ENCODE results near the gene MGAT4C.

MGAT4C gene

DNA sequence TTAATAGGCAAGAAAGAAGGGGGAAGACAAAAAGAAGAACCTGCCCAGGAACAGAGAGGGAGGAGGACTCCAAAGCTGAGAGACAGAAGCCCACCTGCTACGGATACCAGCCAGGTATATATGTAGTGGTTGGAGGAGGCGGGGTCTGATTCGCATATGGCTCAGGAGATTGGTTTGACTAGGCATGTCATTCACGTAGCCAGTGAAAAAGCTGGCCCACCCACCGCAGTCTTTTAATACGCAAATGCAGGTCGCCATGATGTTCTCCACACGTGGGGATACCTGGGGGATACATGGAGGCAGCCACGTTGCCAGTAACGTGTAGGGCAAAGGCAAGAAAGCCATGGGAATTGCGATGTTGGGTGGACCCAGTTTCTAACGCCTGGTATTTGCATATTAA lies 308.9 kb downstream of the MGAT4C start:
- H3K4me3 ChIP-seq (ENCODE audit: low read depth, low read length) = no peak overlapping the region
- DNase-seq (ENCODE audit: low read depth) = no peak
- TF ChIP-seq, protein P1, sequence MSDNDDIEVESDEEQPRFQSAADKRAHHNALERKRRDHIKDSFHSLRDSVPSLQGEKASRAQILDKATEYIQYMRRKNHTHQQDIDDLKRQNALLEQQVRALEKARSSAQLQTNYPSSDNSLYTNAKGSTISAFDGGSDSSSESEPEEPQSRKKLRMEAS (IDR thresholded peaks at IDR 0.05; ENCODE audit: low read depth, low read length) = no peak
- TF ChIP-seq POLR2A (IDR thresholded peaks at IDR 0.05; ENCODE audit: extremely low read depth, insufficient read length) = no peak
- TF ChIP-seq MYC (IDR thresholded peaks at IDR 0.05; ENCODE audit: low read depth, low read length) = no peak
- TF ChIP-seq, protein P2, sequence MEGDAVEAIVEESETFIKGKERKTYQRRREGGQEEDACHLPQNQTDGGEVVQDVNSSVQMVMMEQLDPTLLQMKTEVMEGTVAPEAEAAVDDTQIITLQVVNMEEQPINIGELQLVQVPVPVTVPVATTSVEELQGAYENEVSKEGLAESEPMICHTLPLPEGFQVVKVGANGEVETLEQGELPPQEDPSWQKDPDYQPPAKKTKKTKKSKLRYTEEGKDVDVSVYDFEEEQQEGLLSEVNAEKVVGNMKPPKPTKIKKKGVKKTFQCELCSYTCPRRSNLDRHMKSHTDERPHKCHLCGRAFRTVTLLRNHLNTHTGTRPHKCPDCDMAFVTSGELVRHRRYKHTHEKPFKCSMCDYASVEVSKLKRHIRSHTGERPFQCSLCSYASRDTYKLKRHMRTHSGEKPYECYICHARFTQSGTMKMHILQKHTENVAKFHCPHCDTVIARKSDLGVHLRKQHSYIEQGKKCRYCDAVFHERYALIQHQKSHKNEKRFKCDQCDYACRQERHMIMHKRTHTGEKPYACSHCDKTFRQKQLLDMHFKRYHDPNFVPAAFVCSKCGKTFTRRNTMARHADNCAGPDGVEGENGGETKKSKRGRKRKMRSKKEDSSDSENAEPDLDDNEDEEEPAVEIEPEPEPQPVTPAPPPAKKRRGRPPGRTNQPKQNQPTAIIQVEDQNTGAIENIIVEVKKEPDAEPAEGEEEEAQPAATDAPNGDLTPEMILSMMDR (IDR thresholded peaks at IDR 0.05; ENCODE audit: low read depth, low read length) = no peak

DNA sequence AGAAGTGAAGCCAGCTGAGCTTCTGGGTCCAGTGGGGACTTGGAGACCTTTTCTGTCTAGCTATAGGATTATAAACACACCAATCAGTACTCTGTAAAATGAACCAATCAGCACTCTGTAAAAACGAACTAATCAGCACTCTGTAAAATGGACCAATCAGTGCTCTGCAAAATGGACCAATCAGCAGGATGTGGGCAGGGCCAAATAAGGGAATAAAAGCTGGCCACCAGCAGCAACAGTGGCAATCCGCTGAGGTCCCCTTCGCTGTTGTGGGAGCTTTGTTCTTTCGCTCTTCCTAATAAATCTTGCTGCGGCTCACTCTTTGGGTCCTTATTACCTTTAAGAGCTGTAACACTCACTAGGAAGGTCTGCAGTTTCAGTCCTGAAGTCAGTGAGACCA lies 309.8 kb downstream of the MGAT4C start:
- no peak for DNase-seq (ENCODE audit: low read depth)
- no peak overlapping the region for H3K4me3 ChIP-seq (ENCODE audit: low read depth, low read length)
- TF ChIP-seq, protein P1 (IDR thresholded peaks at IDR 0.05; ENCODE audit: low read depth, low read length) = no peak
- no peak for TF ChIP-seq MYC (IDR thresholded peaks at IDR 0.05; ENCODE audit: low read depth, low read length)
- TF ChIP-seq, protein P2 (IDR thresholded peaks at IDR 0.05; ENCODE audit: low read depth, low read length) = no peak
- no peak for TF ChIP-seq POLR2A (IDR thresholded peaks at IDR 0.05; ENCODE audit: extremely low read depth, insufficient read length)

DNA sequence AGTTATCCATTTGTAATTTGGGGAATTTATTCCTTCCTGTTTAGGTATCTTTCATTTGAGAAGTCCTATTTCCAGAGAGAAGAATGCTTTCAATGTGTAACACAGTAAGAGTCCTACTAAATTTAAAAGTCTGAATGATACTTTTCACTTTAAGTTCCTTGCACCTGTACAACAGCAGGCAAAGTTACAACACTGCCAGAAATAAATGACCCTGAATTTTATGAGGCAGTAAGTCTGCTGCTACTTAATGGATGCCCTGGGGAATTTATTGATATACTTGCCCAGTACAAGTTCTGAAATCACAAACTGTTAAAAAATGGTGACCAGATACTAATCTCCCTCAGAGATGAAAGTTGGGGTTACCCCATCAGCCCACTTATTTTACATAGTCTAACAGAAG lies 329.0 kb downstream of the MGAT4C start:
- H3K4me3 ChIP-seq (ENCODE audit: low read depth, low read length) = no peak overlapping the region
- TF ChIP-seq, protein P2 (IDR thresholded peaks at IDR 0.05; ENCODE audit: low read depth, low read length) = no peak
- TF ChIP-seq MYC (IDR thresholded peaks at IDR 0.05; ENCODE audit: low read depth, low read length) (no peak), POLR2A (IDR thresholded peaks at IDR 0.05; ENCODE audit: extremely low read depth, insufficient read length) (no peak)
- TF ChIP-seq, protein P1 (IDR thresholded peaks at IDR 0.05; ENCODE audit: low read depth, low read length) = no peak
- no peak for DNase-seq (ENCODE audit: low read depth)

DNA sequence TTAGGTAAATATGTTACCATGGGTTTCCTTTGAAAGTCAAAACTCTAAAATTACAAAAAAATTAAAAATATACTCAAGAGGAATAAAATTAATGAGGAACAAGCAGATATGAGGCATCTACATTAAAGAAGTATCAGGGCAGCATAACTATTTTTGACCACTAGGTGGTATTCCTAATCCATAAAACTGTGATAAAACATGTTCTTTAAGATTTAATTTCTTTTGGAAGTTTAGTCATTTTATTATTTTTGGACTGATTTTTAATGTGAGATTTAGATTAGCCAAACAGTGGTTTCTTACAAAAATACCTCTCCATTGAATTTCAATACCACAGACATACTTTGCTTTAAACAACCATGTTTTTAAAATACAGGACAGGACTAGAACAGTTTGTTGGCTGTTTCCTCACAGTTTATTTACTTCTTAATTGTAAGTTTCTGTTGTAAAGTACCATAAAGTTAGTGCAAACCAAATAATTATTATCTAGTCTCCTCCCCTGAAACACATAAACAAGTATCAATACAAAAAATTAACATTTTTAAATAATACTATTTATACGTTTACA lies 332.3 kb downstream of the MGAT4C start:
- no peak overlapping the region for H3K4me3 ChIP-seq (ENCODE audit: low read depth, low read length)
- TF ChIP-seq, protein P2 (IDR thresholded peaks at IDR 0.05; ENCODE audit: low read depth, low read length) = peak; percentile 28
- no peak for TF ChIP-seq MYC (IDR thresholded peaks at IDR 0.05; ENCODE audit: low read depth, low read length)
- DNase-seq (ENCODE audit: low read depth) = peak; percentile 28

DNA sequence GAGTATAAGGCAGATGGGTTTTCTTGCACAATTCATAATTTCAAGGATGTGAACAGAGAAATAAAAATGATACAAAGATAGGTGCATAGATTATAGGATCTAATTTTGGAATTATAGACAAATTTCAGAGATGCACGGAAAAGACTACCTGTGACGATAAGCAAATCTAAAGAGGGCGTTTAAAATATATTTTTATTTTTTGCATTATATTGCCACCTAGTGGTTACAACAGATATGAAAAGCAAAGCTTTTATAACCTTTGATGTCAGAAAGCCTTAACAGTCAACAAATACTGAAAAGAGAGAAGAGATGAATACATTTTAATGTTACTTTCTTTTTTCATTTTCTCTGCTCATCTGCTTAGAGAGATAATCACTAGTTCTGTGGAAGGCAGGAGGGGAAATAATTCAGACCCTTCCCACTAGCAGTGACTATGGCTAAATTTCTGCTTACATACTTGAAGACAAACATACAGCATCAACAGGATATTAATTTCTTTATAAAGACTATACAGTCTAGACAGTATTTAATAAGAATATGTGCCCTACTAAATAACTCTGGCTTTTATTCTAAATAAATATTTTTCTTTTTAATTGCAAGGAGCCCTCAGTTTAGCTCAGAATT lies 335.8 kb downstream of the MGAT4C start:
- peak; percentile 42 for DNase-seq (ENCODE audit: low read depth)
- no peak overlapping the region for H3K4me3 ChIP-seq (ENCODE audit: low read depth, low read length)
- no peak for TF ChIP-seq MYC (IDR thresholded peaks at IDR 0.05; ENCODE audit: low read depth, low read length)
- TF ChIP-seq, protein P2 (IDR thresholded peaks at IDR 0.05; ENCODE audit: low read depth, low read length) = peak; percentile 31
